Activated CD4-positive, alpha-beta memory T cell treated with anti-CD3 and anti-CD28 coated beads, Interleukin-2, amount 10 ng/mL, durations not matched to agents 7 days and 5 days (primary cell): Measurements from ENCODE around the gene MGME1. TPM values are rescaled to one million over a fixed set of nuclear protein-coding genes. Genes with fewer than 3 reads are reported as not detected.

ENCODE experiments used
- CTCF ChIA-PET: fragments of 350-600 bp; sonication (Branson Sonifier 250); formaldehyde crosslinking; loops from one replicate; lab custom pipeline; 2021; ENCODE audit warnings: antibody characterized with exemption, inconsistent platforms; lab: Charles Lee
- POLR2A ChIA-PET: fragments of 350-600 bp; sonication (Branson Sonifier 250); formaldehyde crosslinking; loops from one replicate; lab custom pipeline; 2021; ENCODE audit warnings: antibody characterized with exemption; lab: Charles Lee
- DNase-seq: peaks from one replicate; pipeline ENCODE4 v3.0.0-alpha.2; 2020
- H3K27ac Mint-ChIP-seq: one replicate; pipeline ENCODE4 v1.8.0; 2021; ENCODE audit warnings: mild to moderate bottlenecking, mixed read lengths
- H3K27me3 Mint-ChIP-seq: one replicate; pipeline ENCODE4 v1.8.0; 2021; ENCODE audit warnings: mixed read lengths
- H3K36me3 Mint-ChIP-seq: one replicate; pipeline ENCODE4 v1.8.0; 2021; ENCODE audit warnings: low read depth, mixed read lengths
- H3K4me1 Mint-ChIP-seq: one replicate; pipeline ENCODE4 v1.8.0; 2021; ENCODE audit warnings: mixed read lengths
- H3K4me3 Mint-ChIP-seq: one replicate; pipeline ENCODE4 v1.8.0; 2021; ENCODE audit warnings: mild to moderate bottlenecking, mixed read lengths
- H3K9me3 Mint-ChIP-seq: one replicate; pipeline ENCODE4 v1.8.0; 2021; ENCODE audit warnings: mixed read lengths
- total RNA-seq, 2 experiments: library from RNA; stranded (reverse); gene quantifications; one replicate each; pipeline ENCODE4 v1.2.3, GENCODE V29; 2021

Gene MGME1
- total RNA-seq, 2 experiments from 2014 or later = 53.9 to 56.7 TPM

DNA sequence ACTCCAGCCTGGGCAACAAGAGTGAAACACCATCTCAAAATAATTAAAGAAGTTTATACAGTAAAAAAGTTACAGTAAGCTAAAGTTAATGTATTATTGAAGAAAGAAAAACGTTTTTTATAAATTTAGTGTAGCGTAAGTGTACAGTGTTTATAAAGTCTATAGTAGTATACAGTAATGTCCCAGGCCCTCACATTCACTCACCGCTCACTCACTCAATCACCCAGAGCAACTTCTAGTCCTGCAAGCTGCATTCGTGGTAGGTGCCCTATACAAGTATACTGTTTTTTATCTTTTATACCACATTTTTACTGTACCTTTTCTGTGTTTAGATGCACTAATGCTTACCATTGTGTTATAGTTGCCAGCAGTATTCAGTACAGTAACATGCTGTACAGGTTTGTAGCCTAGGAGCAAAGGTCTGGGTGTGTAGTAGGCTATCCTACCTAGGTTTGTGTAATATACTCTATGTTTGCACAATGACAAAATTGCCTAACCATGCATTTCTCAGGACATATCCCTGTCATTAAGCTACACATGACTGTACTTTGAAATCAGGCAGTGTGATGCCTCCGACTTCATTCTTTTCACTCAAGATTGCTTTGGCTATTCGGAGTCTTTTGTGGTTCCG lies 16.7 kb downstream of the MGME1 start:
- no peak for DNase-seq
- Mint-ChIP-seq H3K36me3 (peaks cover 51% of the 10 kb centered on the region), H3K27ac (no peak overlapping the region), H3K4me3 (no peak overlapping the region), H3K9me3 (no peaks in the 10 kb centered on the region), H3K4me1 (peaks cover 23% of the 10 kb centered on the region), H3K27me3 (no peaks in the 10 kb centered on the region)
- CTCF ChIA-PET = interaction anchor here (1.2 kb wide), 1 partner anchor 11 kb away, joined by 3 read pairs; no protein-coding TSS in a partner anchor
- POLR2A ChIA-PET = interaction anchor here (0.7 to 27.8 kb wide), 2 partner anchors 21 to 303 kb away, joined by 3 to 353 read pairs; partner anchors contain the start of genes MGME1, RRBP1 and SNX5

DNA sequence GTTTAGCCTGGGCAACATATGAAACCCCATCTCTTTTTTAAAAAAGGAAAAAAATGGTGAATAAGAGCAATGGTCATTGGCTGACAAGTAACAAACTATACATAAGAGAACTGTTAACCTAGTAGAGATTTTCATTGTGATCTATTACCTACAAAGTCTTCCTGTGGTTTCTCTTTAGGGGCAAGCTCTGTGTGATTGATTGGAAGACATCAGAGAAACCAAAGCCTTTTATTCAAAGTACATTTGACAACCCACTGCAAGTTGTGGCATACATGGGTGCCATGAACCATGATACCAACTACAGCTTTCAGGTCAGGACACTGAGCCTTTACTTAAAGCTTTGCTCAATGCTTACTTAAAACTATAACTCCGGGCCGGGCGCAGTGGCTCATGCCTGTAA lies 19.2 kb downstream of the MGME1 start:
- CTCF ChIA-PET = interaction anchor here (1.0 kb wide), 1 partner anchor 22 kb away, joined by 3 read pairs; no protein-coding TSS in a partner anchor

DNA sequence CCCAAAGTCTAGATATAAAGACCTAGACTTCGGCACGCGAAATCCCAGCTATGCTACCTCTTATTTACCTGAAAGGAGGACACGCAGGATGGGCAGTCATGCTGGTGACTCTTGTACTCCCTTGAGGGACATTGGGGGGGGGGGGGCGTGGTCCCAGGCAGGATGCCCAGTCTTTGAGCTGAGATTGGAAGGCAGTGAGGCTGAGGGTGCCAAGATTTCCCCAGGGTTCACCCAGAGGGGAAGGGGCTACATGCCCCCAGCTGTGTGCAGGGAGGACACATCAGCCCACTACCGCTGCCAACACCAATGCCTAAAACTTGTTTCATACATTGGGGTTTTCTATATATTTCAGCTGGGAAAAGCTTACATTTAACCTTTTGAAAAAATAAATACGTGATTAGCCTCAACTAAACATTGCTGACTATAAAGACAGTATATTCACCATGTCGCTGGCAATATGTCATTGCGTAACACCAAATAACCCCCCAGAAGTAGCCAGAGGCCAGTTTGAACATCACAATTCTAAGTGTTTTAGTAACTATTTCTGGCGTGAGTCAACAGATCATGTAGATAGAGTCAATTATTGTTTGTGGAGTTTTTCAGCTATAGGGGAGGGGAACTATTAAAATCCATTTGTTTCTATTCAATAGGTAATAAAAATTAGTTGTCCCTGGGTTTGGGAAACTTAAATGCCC lies 21.6 kb downstream of the MGME1 start:
- H3K27ac Mint-ChIP-seq = no peak overlapping the region

More for the DNA sequence above, 19.2 kb downstream of the MGME1 start:
- POLR2A ChIA-PET = interaction anchor here (1.1 to 27.8 kb wide), 2 partner anchors 23 to 418 kb away, joined by 3 to 353 read pairs; partner anchors contain the start of genes DSTN, MGME1 and SNX5
- Mint-ChIP-seq H3K27ac (no peak overlapping the region), H3K27me3 (no peaks in the 10 kb centered on the region), H3K4me3 (no peak overlapping the region), H3K9me3 (no peaks in the 10 kb centered on the region), H3K36me3 (peaks cover 49% of the 10 kb centered on the region), H3K4me1 (peaks cover 36% of the 10 kb centered on the region)
- no peak for DNase-seq

DNA sequence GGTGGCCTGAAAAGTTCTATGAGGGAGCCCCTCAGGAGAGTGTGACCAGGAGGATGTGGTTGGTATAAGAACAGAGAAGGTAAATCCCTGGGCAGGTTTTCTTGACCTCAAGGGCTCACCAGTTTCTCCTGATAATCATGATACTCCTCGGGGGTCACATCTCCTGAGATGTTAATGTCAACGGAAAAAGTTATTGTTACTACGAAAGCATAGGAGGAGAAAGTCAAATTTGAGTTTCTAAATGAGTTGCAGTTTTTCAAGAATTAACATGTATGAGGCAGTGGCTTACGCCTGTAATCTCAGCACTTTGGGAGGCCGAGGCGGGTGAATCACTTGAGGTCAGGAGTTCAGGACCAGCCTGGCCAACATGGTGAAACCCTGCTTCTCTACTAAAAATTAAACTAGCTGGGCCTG lies 23.4 kb downstream of the MGME1 start:
- peak; percentile 63 for DNase-seq
- POLR2A ChIA-PET = interaction anchor here (1.4 to 27.8 kb wide), 5 partner anchors 19 to 459 kb away, joined by 3 to 353 read pairs (median 3); partner anchors contain the start of genes MGME1 and SNX5
- peaks cover 35% of the 10 kb centered on the region for H3K36me3 Mint-ChIP-seq
- peaks cover 49% of the 10 kb centered on the region for H3K4me1 Mint-ChIP-seq
- H3K4me3 Mint-ChIP-seq = peak overlapping the region; percentile 55
- CTCF ChIA-PET = interaction anchor here (0.6 to 2.2 kb wide), 3 partner anchors 29 to 310 kb away, joined by 3 to 8 read pairs (median 5); partner anchors contain the start of gene RRBP1
- peak overlapping the region; percentile 89 for H3K27ac Mint-ChIP-seq
- H3K9me3 Mint-ChIP-seq = no peaks in the 10 kb centered on the region
- H3K27me3 Mint-ChIP-seq = no peaks in the 10 kb centered on the region

More for the DNA sequence above, 21.6 kb downstream of the MGME1 start:
- no peak for DNase-seq
- POLR2A ChIA-PET = interaction anchor here (27.8 kb wide), 1 partner anchor 26 kb away, joined by 353 read pairs; the partner anchor contains the start of genes MGME1 and SNX5
- Mint-ChIP-seq H3K9me3 (no peaks in the 10 kb centered on the region), H3K4me3 (no peak overlapping the region), H3K27me3 (no peaks in the 10 kb centered on the region), H3K36me3 (peaks cover 38% of the 10 kb centered on the region), H3K4me1 (peaks cover 41% of the 10 kb centered on the region)
- CTCF ChIA-PET = interaction anchor here (1.1 kb wide), 1 partner anchor 46 kb away, joined by 3 read pairs; no protein-coding TSS in a partner anchor

DNA sequence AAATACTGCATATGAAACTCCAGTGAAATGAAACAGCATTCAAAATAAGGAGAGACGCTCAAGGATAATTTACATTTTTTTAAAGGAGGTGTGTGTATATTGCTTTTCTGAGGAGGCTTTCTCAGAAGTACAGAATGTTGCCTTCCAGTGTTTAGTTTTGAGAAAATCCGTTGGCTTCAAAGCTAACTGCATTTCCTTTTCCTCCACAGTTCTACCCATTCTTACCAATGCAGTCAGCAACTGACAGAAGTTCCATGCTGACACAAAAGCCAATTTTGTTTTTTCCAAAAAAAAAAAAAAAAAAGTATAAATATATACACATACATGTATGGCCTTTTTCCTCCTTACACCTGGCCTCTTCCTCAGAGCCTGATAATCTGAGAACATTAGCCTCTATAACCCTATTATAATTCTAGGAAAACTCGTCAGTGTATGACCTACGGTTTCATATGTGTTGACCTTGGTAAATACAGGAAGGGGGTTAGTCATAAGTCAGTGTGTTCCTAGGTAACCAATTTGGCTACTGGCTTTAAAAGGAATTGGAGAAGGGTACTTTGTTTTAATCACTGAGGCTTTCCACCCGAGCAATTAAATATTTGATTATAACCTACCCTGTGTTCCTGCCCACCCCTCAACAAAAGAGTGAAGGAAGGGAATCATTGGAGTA lies 24.2 kb downstream of the MGME1 start:
- no peak for DNase-seq
- Mint-ChIP-seq H3K4me3 (peak overlapping the region; percentile 55), H3K36me3 (peaks cover 29% of the 10 kb centered on the region), H3K27me3 (no peaks in the 10 kb centered on the region), H3K4me1 (peaks cover 48% of the 10 kb centered on the region), H3K27ac (peak overlapping the region; percentile 89), H3K9me3 (no peaks in the 10 kb centered on the region)
- POLR2A ChIA-PET = interaction anchor here (1.1 to 27.8 kb wide), 7 partner anchors 19 to 481 kb away, joined by 3 to 353 read pairs (median 3); partner anchors contain the start of genes MGME1 and SNX5
- CTCF ChIA-PET = interaction anchor here (0.6 to 2.2 kb wide), 3 partner anchors 30 to 310 kb away, joined by 3 to 8 read pairs (median 5); partner anchors contain the start of gene RRBP1

DNA sequence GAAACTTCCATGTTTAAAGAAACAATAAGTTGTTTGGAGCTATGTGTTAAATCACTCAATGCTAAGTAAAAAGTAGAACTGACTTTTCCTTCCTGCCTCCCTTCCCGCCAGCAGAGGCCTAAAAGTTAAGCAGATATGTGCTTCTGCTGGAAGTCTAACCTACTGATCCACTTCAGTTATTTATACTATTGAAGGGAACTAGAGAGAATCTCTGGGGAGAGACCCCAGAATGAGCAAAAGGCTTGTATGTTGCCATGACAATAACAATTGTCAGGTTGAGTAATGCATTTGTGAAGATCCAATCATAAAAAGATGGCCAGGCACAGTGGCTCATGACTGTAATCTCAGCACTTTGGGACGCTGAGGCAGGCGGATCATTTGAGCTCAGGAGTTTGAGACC lies 24.7 kb downstream of the MGME1 start:
- DNase-seq = no peak
- peak overlapping the region; percentile 89 for H3K27ac Mint-ChIP-seq
- H3K4me1 Mint-ChIP-seq = peaks cover 50% of the 10 kb centered on the region
- peak overlapping the region; percentile 45 for H3K4me3 Mint-ChIP-seq
- ChIA-PET CTCF (interaction anchor here (1.2 to 2.2 kb wide), 2 partner anchors 26 to 311 kb away, joined by 5 to 8 read pairs; partner anchors contain the start of gene RRBP1), POLR2A (interaction anchor here (1.1 to 27.8 kb wide), 6 partner anchors 20 to 481 kb away, joined by 3 to 353 read pairs (median 3); partner anchors contain the start of genes MGME1 and SNX5)
- peaks cover 3% of the 10 kb centered on the region for H3K27me3 Mint-ChIP-seq
- no peaks in the 10 kb centered on the region for H3K9me3 Mint-ChIP-seq
- H3K36me3 Mint-ChIP-seq = peaks cover 24% of the 10 kb centered on the region

DNA sequence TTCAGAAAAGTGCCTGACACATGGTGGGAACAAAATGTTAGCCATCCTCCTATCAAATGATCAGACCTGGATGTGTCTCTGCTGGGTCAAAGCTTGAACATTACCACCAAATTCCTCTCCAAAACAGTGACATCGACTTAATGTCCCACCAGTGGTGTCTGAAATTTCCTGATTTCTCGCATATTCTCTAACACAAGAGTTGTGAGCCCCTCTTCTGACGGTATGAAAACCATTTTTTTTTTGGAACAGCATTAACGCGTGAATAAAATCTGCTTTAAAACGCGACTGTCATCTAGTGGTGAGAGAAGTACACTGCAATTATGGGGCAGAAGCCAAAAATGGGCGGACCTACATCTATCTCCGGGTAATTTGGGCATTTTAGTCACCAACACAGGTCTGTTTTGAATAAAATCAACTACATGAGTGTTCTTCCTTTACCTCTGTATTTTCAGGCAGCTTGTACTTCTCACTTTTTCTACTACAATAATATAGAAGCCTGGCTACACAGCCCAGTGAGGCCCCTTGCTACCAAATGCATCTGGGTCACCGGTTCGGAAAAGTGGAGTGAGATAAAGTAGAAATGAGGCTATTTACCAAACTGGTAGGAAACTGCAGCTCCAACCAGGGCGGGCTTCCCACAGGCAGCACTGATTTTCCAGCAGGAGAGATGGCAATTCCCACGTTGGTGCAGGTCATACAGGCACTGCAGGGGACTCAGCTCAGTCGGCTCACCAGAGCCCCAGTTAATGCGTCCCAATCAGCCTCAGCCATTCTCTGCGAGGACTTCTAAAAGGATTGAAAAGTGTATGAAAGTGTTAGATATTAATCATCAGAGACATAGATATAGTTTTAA lies 27.4 kb downstream of the MGME1 start:
- no peak overlapping the region for H3K27ac Mint-ChIP-seq
- no peaks in the 10 kb centered on the region for H3K9me3 Mint-ChIP-seq

DNA sequence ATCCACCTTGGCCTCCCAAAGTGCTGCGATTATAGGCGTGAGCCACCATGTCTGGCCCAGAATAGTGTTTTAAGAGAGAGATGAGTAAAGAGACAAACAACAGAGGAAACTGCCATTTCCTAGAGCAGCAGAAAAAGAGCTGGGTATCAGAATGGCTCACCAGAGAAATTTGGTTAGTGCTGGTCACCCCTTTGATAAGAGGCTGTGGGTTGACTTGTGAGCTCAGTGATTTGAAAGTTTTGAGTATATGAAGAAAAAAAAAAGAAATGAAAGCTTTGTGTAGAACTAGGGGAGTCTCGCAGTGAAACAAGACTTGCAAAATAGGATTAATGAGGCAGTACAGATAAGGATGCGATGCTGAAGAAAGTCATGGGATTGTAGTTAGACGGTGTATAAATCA lies 29.6 kb downstream of the MGME1 start:
- Mint-ChIP-seq H3K4me1 (peaks cover 28% of the 10 kb centered on the region), H3K4me3 (no peak overlapping the region), H3K27me3 (peaks cover 5% of the 10 kb centered on the region), H3K36me3 (no peaks in the 10 kb centered on the region), H3K9me3 (no peaks in the 10 kb centered on the region), H3K27ac (no peak overlapping the region)
- POLR2A ChIA-PET = interaction anchor here (2.0 to 27.8 kb wide), 2 partner anchors 34 to 316 kb away, joined by 10 to 353 read pairs; partner anchors contain the start of genes MGME1, RRBP1 and SNX5
- no peak for DNase-seq
- CTCF ChIA-PET = interaction anchor here (0.9 kb wide), 1 partner anchor 315 kb away, joined by 4 read pairs; the partner anchor contains the start of gene RRBP1

More for the DNA sequence above, 27.4 kb downstream of the MGME1 start:
- CTCF ChIA-PET = interaction anchor here (0.7 to 2.5 kb wide), 24 partner anchors 8 to 492 kb away, joined by 3 to 13 read pairs (median 3); partner anchors contain the start of gene RRBP1
- Mint-ChIP-seq H3K36me3 (peaks cover 5% of the 10 kb centered on the region), H3K4me1 (peaks cover 47% of the 10 kb centered on the region), H3K4me3 (no peak overlapping the region), H3K27me3 (peaks cover 5% of the 10 kb centered on the region)
- DNase-seq = peak; percentile 48
- POLR2A ChIA-PET = interaction anchor here (1.1 to 27.8 kb wide), 4 partner anchors 22 to 314 kb away, joined by 3 to 353 read pairs (median 4); partner anchors contain the start of genes MGME1, RRBP1 and SNX5

DNA sequence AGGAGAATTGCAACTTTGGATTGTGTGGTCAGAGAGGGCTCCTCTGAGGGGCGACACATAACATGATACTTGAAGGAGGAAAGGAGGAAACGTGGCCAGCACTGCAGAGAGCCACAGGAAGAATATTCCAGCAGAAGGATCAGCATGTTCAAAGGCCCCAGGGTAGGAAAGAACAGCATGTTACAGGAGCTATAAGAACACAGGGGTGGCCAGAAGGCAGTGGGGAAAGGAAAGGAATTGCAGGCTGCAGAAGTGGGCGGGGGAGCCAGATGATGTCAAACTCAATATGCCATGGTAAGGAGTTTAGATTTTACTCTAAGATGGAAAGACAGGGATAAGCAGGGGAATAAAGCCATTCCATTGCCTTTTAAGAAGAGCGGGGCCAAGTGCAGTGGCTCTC lies 30.7 kb downstream of the MGME1 start:
- POLR2A ChIA-PET = interaction anchor here (2.0 to 27.8 kb wide), 2 partner anchors 35 to 317 kb away, joined by 10 to 353 read pairs; partner anchors contain the start of genes MGME1, RRBP1 and SNX5

DNA sequence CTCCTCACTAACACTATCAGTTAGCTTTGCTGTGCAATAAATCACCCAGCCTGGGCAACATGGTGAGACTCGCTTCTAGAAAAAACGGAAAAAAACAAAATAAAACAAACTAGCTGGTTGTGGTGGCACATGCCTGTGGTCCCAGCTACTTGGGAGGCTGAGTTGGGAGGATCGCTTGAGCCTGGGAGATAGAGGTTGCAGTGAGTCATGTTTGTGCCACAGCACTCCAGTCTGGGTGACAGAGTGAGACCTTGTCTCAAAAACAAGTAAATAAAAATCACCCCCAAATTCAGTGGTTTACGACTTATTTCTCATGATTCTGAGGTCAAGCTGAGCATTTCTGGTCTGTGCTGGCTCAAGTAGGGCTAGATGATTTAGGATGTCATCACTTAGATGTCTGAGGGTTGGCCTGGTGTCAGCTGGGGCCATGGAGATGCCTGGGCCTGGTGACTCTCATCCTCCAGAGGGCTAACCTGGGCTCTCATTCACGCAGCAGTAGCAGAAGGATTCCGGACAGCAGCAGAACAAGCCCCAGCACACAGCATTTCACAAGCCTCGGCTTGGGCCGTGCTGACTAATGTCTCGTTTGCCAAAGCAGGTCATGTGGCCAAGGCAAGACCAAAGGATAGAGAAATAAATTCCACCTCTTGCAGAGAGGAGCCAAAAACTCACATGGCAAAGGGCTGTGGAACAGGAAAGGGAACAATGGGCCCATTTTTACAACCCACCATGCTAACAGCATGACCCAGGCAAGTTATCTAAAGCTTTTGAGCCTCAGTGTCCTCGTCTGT lies 32.5 kb downstream of the MGME1 start:
- POLR2A ChIA-PET = no interaction called here
- H3K27me3 Mint-ChIP-seq = peaks cover 5% of the 10 kb centered on the region
- no peak overlapping the region for H3K27ac Mint-ChIP-seq

More for the DNA sequence above, 30.7 kb downstream of the MGME1 start:
- Mint-ChIP-seq H3K27me3 (peaks cover 5% of the 10 kb centered on the region), H3K27ac (no peak overlapping the region), H3K4me1 (peaks cover 23% of the 10 kb centered on the region), H3K9me3 (no peaks in the 10 kb centered on the region), H3K4me3 (no peak overlapping the region), H3K36me3 (no peaks in the 10 kb centered on the region)
- DNase-seq = no peak
- CTCF ChIA-PET = no interaction called here

More for the DNA sequence above, 32.5 kb downstream of the MGME1 start:
- no peaks in the 10 kb centered on the region for H3K36me3 Mint-ChIP-seq
- no peak overlapping the region for H3K4me3 Mint-ChIP-seq
- CTCF ChIA-PET = interaction anchor here (0.6 kb wide), 1 partner anchor 80 kb away, joined by 3 read pairs; no protein-coding TSS in a partner anchor
- no peaks in the 10 kb centered on the region for H3K9me3 Mint-ChIP-seq
- DNase-seq = no peak
- peaks cover 13% of the 10 kb centered on the region for H3K4me1 Mint-ChIP-seq
